GM10266 (cell line): ENCODE results near the gene ACOT9.

Source experiments
- DNase-seq: peaks from one replicate; pipeline ENCODE4 v3.0.0; 2012; ENCODE audit errors: extremely low spot score
- CTCF ChIP-seq: IDR thresholded peaks from 2 replicates; pipeline ENCODE4 v1.5.1; 2012; ENCODE audit warnings: mild to moderate bottlenecking, low read depth; ENCODE audit not compliant: control insufficient read depth, insufficient read depth; ENCODE audit errors: missing control alignments

ACOT9 gene

GRCh38 chrX:23656684-23657083 is 86.4 kb downstream of the ACOT9 start:
- DNase-seq: no peak
- TF ChIP-seq CTCF: no peak

- no peak for DNase-seq
- no peak for TF ChIP-seq CTCF
Observed at GRCh38 chrX:23656091-23656490, 87.0 kb downstream of the ACOT9 start.
